Stimulated activated CD4-positive, alpha-beta T cell treated with anti-CD3 and anti-CD28 coated beads, Interleukin-2, amount 100 ng/mL, for 4 hours (primary cell): Measurements from ENCODE around the gene FANCD2.
"Not testable (repeated sequence)": the region's sequence is repeated elsewhere in the genome, so short reads cannot be mapped to it uniquely, and the experiment has no call there.

Experiments used
- DNase-seq: peaks from one replicate; pipeline ENCODE4 v3.0.0-alpha.2; 2020; ENCODE audit warnings: low read depth

Gene FANCD2

DNA sequence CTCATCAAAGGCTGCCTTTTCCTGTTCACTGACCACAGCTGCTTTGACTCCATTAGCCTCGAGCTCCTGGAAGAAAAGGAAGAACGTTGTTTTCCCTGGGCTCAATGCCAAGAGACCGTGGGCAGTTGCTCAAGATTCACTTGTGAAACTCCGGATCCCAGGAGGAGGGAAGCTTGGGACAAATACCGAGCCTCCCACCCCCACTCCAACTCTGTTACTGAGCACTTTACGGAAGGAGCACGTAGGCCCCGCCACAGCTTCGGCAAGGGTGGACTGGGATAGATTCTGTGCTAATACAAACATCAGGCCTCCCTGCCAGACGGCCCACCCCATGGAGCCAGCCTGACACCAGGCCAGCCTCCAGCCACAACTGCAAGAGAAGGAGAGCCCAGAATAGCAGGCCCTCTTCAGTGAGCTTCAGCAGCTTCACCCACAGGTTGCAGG is 10.8 kb upstream of the FANCD2 start:
- no peak for DNase-seq

DNA sequence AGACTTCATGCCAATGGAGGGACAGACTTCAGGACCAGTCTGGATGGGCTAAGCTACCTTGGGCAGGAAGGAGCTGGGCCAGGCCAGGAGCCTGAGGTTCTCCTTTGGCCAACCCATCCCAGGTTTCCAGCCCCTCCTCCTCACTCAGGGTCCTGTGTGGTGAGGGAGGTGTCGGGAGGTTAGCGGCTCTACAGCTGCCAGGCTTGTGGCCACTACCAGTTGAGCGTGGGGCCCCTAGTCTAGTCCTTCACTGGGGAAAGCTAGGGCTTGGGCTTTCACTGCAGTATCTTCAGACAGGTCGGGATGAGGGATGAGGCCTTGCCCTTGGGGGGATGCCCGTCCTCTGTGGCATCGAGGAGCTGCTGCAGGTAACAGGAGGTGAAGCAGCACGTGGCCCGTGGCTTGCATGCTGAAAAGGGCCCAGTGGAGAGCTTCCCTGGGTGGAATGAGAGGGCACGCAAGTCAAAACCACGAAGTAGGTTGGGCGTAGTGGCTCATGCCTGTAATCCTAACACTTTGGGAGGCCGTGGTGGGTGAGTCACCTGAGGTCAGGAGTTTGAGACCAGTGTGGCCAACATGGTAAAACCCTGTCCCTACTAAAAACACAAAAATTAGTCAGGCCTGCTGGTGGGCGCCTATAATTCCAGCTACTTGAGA is 8.5 kb upstream of the FANCD2 start:
- DNase-seq = no peak

DNA sequence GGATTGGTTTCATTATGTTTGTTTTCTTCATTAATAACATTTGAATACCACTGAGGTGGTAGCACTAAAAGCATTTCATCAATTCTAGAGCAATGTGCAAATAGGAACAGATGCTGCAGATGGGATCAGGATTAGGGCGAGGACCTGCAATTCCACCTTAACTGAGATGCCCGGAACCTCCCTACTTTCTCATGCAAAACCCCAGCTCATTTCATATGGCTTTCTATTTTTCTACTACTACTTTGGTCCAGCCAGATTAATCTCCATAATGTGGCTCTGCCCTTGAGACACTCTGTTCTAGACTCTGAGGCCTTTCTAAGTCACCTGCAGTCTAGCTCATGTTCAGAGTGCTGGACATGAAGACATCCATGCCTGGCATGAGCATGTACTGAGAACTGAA is 7.4 kb upstream of the FANCD2 start:
- not testable (repeated sequence) for DNase-seq

DNA sequence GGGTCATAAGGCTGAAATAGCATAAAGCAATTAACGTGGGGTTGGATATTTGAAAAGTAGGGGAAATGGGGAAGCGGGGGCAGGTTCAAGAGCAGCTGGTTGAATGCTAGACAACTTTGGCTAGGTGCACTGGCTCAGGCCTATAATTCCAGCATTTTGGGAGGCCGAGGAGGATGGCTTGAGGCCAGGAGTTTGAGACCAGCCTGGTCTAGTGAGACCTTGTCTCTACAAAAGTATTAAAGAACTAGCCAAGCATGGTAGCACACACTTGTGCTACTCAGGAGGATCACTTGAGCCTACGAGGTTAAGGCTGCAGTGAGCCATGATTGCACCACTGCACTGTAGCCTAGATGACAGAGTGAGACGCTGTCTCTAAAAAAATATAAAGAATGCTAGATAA is 6.9 kb upstream of the FANCD2 start:
- no peak for DNase-seq

DNA sequence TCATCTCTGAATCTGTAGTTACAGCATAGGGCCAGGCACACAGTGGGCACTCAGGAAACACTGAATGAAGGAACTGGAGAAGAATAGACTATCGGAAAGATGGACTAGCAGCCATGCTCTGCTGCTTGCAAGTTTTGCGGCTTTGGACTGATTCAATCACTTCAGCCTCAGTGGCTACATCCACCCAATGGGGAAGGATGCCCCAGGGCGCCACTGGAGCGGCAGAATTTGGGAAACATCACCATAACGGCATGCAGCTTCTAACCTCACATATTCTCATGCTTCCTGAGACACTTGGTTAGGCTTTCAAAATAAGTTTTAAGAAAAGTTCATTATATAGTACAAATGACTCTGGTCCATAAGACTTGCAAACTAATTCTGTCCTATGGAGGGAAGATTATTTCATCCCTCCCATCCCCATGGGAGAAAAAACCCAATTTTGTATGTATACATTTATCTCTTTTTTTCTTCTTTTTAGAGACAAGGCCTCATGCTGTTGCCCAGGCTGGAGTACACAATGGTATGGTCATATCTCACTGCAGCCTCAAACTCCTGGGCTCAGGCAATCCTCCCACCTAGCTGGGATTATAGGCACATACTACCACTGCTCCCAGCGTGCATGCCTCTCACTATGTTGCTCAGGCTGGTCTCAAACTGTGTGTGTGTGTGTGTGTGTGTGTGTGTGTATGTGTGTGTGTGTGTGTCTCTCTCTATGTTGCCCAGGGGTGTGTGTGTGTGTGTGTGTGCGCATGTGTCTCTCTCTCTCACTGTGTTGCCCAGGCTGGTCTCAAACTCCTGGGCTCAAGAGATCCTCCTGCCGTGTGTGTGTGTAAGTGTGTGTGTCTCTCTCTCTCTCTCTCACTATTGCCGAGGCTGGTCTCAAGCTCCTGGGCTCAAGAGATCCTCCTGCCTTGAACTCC is 4.1 kb upstream of the FANCD2 start:
- no peak for DNase-seq

DNA sequence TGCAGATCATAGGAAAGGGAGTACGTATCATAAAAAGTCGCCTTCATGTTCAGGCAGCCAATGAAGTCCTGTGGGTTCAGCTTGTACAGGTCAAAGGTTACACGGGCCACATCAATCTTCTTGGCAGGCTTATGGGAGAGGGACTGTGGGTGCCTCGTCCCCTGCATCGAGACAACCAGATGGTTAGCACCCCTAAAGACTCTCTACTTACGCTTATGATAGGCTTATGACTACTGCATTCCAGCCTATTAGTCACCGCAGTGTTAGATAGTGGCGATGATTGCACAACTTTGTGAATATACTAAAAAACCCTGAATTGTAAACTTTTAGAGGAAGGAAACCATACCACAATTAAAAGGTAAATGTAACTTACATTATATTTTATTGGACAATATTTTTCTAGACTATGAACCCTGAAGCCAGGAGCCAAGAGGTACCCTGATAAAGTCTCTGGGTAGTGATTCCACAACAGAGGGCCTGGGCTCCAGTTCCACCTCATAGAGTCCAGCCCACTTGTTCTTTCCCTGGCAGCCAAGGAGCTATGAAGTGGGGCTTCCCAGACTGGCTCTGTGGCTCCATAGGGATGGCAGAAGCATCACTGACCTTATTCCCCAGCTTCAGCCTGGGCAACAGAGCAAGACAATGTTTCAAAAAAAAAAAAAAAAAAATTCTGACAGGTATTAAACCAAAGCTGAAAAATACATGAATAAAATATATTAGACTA is 2.5 kb upstream of the FANCD2 start:
- no peak for DNase-seq

DNA sequence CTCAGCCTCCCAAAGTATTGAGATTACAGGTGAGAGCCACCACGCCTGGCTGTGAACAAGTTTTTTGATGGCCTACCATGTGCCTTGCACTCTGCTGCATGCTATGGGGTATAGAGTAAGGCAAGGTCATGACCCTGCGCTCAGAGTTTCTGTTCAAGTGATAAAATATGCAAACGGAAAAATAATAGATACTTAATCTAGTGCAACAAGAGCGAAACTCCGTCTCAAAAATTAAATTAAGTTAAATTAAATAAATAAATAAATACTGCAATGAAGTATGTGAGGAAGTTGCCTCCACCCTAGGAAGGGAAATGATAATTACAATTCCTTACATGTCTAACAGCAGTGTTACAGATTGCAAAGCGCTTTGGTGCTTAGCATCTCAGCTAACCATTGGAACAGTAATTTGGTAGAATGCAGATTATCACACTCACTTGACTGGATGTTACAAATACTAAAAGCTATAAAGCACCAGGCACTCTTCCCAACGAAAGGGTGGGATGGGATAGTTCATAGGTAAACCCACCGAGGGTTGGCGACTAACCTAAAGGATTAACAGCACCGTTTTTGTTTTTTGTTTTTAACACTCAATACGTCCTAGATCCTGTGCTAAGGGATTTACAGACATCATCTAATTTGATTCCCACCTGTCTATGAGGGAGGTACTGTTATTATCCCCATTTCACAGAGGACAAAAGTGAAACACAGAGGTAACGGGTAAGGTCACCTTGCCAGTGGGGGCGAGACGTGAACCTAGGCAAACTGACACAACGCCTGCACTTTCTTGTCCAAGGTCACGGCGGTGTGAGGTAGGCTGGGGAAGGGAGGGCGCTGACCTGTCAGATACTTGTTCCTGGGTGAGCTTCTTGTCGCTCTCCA is 793 bp upstream of the FANCD2 start:
- no peak for DNase-seq

DNA sequence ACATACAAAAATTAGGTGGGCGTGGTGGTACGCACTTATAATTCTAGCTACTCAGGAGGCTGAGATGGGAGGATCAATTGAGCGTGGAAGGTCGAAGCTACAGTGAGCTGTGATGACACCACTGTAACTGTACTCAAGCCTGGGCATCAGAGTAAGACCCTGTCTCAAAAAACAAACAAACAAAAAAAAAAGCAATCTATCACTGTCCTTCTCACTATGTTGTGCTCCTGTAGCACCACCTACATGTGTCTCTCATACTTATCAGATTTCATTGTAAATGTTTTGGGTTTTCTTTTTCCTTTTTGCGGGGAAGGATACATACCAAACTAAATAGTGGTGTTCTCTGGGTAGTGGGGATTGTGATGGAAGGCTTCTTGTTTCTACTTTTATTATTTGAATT is 14.8 kb downstream of the FANCD2 start:
- no peak for DNase-seq

DNA sequence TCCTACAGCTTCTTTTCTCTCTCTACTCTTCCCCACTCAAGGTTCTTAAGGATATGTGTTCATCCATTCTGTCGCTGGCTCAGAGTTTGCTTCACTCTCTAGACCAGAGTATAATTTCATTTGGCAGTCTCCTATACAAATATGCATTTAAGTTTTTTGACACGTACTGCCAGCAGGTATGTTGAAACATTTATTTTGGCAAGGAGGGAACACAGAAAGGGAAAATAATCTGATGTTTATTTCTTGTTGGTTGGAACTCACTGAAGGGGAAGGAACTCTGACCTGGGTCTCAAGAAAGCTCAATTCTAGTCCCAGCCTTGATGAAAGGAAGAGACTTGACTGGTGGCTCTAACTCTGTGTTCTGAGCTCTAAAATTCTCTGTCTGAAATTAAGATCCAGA is 21.6 kb downstream of the FANCD2 start:
- DNase-seq = no peak

DNA sequence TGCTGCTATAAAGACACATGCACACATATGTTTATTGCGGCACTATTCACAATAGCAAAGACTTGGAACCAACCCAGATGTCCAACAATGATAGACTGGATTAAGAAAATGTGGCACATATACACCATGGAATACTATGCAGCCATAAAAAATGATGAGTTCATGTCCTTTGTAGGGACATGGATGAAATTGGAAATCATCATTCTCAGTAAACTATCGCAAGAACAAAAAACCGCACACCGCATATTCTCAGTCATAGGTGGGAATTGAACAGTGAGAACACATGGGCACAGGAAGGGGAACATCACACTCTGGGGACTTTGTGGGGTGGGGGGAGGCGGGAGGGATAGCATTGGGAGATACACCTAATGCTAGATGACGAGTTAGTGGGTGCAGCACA is 26.8 kb downstream of the FANCD2 start:
- not testable (repeated sequence) for DNase-seq

DNA sequence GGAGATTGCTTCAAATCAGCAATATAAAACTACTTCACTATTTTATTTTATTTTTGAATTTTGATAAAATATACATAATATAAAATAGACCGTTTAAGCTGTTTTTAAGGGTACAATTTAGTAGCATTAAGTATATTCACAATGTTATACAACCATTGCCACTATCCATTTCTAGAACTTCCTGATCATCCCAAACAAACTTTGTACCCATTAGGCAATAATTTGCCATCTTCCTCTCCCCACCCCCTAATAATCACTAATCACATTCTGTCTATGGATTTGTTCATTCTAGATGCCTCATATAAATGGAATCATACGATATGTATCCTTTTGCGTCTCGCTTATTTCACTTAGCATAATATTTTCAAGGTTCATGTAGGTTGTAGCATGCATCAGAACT is 28.9 kb downstream of the FANCD2 start:
- no peak for DNase-seq

DNA sequence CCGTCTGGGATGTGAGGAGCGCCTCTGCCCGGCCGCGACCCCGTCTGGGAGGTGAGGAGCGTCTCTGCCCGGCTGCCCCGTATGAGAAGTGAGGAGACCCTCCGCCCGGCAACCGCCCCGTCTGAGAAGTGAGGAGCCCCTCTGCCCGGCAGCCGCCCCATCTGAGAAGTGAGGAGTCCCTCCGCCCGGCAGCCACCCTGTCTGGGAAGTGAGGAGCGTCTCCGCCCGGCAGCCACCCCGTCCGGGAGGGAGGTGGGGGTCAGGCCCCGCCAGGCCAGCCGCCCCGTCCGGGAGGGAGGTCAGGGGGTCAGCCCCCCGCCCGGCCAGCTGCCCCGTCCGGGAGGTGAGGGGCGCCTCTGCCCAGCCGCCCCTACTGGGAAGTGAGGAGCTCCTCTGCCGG is 43.8 kb downstream of the FANCD2 start:
- DNase-seq = not testable (repeated sequence)

DNA sequence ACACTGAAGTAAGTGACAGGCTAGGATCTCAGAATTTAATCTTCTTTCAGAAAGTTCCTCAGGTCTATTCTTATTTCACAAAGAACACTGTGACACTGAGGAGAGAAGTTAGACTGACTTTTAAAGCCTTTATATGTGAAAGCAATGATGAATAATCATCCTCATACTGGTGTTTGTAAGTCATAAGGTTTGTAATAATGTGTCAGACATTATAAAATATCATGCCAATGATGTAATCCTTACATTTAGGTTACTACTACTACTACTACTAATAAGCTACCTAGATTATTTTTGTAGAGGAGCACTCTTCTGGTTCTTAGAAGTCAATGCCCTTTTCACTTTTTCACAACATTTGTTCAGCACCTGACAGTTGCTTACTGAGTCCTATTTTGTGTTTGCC is 48.4 kb downstream of the FANCD2 start:
- DNase-seq = no peak

DNA sequence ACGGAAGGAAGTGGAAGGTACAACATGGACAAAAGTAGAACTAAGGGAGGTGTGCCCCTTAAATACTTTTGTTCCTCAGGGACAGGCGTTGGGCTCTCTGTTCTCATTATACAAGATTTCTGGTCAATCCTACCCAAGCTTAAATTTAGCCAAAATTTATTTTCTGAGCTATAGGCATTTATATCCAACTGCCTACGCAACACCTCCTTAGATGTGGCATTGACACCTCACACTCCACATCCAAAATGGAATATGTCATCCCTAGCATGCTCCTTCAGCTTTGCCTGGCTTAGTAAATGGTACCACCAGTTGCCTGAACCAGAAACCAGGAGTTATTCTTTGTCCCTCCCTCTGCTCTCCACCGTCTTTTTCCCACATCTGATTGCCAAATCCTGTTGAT is 55.6 kb downstream of the FANCD2 start:
- DNase-seq = no peak

DNA sequence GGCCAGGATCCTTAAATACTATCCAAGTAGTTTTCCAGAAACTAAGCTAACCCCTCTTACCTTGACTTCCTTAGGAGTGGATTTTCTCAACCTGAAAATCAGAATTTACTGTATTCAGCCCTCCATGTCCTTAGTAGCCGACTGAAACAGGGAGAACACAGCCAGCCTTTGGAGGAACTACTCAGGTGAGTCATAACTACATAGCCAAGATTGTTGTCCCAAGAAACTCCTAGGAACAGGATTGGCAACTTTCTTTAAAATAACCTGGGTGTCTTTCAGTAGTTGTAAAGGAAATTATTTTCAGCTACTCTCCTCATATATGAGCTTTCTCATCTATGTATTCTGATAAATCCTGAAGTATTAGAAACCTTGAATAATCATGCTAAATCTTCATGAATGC is 59.5 kb downstream of the FANCD2 start:
- DNase-seq = no peak

DNA sequence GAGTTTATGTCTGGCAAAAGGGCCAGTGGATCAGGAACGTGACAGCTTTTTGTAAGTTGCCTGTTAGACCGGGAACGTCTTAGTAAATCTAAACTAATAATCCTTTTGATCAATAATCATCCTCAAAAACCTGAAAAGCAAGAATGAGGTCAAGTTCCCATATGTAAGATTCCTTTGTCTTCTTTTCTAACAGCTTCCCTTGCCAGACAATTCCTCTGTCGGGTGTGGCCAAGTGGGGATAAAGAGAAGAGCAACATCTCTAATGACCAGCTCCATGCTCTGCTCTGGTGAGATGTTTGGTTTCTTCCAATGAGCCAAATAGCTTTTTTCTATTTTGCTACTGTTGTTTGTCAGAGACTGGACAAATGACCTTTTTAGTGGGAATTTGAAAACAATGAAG is 62.0 kb downstream of the FANCD2 start:
- no peak for DNase-seq

DNA sequence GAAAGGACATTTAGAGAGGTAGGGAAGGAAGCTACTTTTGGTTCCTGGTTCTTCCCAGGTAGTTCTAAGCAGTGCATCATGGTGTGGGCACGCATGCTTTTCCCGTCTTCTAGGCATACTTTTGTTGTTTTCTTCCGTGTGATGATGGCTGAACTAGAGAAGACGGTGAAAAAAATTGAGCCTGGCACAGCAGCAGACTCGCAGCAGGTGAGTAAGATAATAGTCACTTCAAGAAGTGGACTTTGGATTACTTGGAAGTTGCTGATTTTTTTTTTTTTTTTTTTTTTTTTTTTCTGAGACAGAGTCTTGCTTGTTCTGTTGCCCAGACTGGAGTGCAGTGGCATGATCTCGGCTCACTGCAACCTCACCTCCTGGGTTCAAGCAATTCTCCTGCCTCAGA is 63.9 kb downstream of the FANCD2 start:
- DNase-seq = no peak

DNA sequence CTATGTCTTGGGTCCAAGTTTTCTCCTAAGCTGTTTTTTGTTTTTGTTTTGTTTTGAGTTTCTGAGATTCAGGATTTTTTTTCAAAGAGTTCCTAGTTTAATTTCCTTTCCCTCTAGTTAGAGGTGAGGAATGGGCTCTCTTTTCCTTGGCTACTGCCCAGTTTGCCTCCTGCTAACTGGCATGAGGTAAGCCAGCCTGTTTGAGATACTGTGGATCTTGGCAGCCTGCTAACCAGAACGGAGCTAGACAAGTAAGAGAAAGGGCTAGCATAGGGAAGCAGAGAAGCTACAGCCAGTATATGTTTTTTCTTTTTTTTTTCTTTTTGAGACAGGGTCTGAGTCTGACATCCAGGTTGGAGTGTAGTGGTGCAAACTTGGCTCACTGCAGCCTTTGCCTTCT is 64.5 kb downstream of the FANCD2 start:
- not testable (repeated sequence) for DNase-seq

DNA sequence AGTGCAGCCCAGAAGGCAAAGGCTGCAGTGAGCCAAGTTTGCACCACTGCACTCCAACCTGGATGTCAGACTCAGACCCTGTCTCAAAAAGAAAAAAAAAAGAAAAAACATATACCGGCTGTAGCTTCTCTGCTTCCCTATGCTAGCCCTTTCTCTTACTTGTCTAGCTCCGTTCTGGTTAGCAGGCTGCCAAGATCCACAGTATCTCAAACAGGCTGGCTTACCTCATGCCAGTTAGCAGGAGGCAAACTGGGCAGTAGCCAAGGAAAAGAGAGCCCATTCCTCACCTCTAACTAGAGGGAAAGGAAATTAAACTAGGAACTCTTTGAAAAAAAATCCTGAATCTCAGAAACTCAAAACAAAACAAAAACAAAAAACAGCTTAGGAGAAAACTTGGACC is 65.2 kb downstream of the FANCD2 start:
- DNase-seq = not testable (repeated sequence)

DNA sequence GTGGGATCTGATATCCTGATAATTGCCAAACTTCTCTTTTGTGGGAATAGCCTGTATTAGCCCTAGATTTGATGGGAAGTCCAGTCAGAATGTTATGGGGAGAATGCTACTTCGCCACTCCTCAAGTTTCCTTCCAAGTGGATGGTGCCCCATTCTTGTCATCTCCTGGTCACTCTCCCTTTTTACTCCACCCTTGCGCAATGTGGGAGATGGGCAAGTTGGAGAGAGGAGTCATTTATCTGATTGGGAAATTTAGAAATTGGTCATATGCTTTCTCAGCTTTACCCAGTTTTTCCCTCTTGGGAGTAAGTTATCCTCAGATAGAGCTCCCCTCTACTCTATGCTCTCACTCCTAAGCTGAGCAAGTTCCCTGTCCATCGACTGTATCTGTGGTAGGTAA is 67.4 kb downstream of the FANCD2 start:
- no peak for DNase-seq

DNA sequence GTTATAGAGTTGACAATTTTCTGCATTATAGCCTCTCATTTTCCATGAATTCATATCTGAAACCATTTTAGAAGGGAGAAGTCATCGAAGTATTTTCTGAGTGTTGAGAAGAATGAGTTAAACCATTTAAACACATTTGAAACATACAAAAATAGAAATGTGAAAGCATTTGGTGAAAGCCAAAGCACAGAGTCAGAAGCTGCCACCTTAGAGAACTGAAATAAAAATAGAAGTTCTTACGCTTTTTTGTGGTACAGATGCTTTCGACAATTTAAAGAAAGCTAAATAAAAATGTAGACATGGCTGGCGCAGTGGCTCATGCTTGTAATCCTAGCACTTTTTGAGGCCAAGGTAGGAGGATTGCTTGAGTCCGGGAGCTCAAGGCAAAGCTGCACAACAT is 72.8 kb downstream of the FANCD2 start:
- no peak for DNase-seq

DNA sequence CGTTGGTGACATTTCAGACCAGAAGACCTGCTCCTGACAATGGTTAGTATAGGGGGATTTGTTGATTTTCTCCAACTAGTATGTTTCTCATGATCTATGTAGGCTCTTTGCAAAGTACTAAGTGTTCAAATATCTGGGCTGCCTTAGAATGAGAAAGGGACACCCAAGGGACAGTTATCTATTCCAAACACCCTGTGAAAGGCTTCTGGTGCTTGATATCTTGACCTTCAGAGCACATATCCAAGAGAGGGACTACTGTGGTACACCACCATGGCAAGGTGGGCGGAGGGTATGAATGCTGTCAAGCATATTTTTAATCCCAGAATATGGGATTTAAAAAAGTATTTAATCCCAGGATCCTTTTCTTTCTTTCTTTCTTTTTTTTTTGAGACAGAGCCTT is 80.7 kb downstream of the FANCD2 start:
- DNase-seq = no peak
